Ectodermal cell (in vitro differentiated cells): Measurements from ENCODE around the gene CEP104.

ENCODE experiments used
- H3K27ac ChIP-seq: 2 replicates; pipeline ENCODE4 v1.7.0; 2013; ENCODE audit warnings: mild to moderate bottlenecking, low read depth, low read length; ENCODE audit not compliant: insufficient read depth, poor library complexity, severe bottlenecking
- H3K27me3 ChIP-seq: 2 replicates; pipeline ENCODE4 v1.7.0; 2013; ENCODE audit warnings: mild to moderate bottlenecking, low read length; ENCODE audit not compliant: insufficient read depth, control insufficient read depth, poor library complexity, severe bottlenecking
- H3K36me3 ChIP-seq: one replicate; pipeline ENCODE4 v1.7.0; 2013; ENCODE audit warnings: low read length; ENCODE audit not compliant: control insufficient read depth, insufficient read depth
- H3K4me1 ChIP-seq: one replicate; pipeline ENCODE4 v1.7.0; 2013; ENCODE audit warnings: low read length; ENCODE audit not compliant: control insufficient read depth, insufficient read depth
- H3K4me3 ChIP-seq: 2 replicates; pipeline ENCODE4 v1.7.0; 2013; ENCODE audit warnings: low read depth, low read length, control low read depth; ENCODE audit not compliant: insufficient read depth
- H3K9me3 ChIP-seq: 2 replicates; pipeline ENCODE4 v1.7.0; 2013; ENCODE audit warnings: mild to moderate bottlenecking, low read length, moderate library complexity; ENCODE audit not compliant: control insufficient read depth
- WGBS, 2 experiments: methylation state at CpG; one replicate each; pipeline ENCODE4 v1.1.7; 2013; ENCODE audit warnings: missing lambda C conversion rate in 2 of 2; 5-methylcytosine and 5-hydroxymethylcytosine counted together

CEP104 gene

DNA sequence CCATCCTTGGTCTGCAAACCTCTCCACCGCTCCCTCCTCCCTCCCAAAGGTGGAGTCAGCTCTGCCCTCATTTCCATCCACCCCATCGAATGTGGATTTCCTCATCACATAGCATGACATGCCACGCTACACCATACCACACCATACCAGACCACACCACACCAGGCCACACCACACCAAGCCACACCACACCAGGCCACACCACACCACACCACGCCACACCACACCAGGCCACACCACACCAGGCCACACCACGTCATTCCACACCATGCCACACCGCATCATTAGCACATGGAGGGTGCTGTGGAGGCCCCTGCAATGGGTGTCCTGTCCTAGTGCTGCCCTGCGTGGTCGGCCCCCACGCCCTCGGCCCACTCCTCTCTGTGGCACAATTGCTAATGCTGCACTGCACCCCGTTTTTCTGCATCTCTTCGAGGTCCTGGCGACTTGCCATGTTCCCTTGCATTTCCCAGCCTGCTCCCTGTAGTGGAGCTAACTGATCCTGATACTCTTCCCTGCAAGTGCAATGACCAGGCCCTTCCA, 11.5 kb upstream of the CEP104 start:
- H3K36me3 ChIP-seq = no peaks in the 10 kb centered on the region
- no peaks in the 10 kb centered on the region for H3K27me3 ChIP-seq
- no peak overlapping the region for H3K27ac ChIP-seq
- H3K4me1 ChIP-seq = peaks cover 6% of the 10 kb centered on the region
- WGBS, 2 experiments = 75 to 76% methylated on average over 13 of the region's 13 CpGs
- no peaks in the 10 kb centered on the region for H3K9me3 ChIP-seq
- no peak overlapping the region for H3K4me3 ChIP-seq

DNA sequence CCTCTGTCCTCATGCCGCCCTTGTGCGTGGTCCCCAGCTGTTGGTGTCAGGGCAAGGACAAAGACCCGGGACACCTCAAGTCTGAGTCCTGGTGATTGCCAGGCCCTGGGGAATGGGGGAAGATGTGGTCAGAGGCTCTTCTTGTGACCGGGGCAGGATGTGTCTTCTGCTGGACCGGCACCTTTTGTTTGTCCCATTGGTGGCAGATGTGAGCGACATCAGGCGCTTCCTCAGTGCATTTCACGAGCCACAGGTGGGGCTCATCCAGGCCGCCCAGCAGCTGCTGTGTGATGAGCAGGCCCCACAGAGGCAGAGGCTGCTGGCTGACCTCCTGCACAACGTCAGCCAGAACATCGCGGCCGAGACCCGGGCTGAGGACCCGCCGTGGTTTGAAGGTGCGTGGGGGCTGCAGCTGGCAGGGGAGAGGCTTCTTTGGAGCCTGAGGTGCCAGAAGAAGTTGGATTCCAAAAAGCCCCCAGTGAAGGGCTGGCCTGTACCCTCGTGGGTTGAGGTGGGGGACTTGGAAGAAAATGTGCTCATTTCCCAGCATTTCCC, 8.7 kb upstream of the CEP104 start:
- peaks cover 6% of the 10 kb centered on the region for H3K4me1 ChIP-seq
- WGBS, 2 experiments = 85% methylated on average over 18 of the region's 18 CpGs
- H3K36me3 ChIP-seq = no peaks in the 10 kb centered on the region
- H3K27me3 ChIP-seq = no peaks in the 10 kb centered on the region
- H3K27ac ChIP-seq = no peak overlapping the region
- no peaks in the 10 kb centered on the region for H3K9me3 ChIP-seq
- H3K4me3 ChIP-seq = no peak overlapping the region

DNA sequence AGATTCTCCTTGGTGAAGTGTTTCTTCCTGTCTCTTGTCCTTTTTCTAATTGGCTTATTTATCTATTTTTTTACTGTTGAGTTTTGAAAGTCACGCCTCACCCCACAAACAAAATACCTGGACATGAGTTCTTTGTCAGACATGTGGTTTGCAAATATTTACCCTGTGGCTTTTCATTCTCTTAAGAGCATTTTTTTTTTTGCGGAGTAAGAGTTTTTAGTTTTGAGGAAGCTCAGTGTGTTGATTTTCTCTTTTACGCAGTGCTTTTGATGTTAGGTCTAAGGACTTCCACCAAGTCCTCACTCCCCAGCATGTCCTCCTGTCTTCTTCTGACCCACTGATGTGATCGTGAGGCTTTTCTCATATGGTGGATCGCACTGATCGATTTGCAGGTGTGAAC, 7.9 kb upstream of the CEP104 start:
- no peaks in the 10 kb centered on the region for H3K36me3 ChIP-seq
- no peaks in the 10 kb centered on the region for H3K9me3 ChIP-seq
- H3K4me3 ChIP-seq = no peak overlapping the region
- no peaks in the 10 kb centered on the region for H3K27me3 ChIP-seq
- H3K4me1 ChIP-seq = peaks cover 4% of the 10 kb centered on the region
- H3K27ac ChIP-seq = no peak overlapping the region
- 87 to 92% methylated on average over 5 to 6 of the region's 6 CpGs for WGBS, 2 experiments

DNA sequence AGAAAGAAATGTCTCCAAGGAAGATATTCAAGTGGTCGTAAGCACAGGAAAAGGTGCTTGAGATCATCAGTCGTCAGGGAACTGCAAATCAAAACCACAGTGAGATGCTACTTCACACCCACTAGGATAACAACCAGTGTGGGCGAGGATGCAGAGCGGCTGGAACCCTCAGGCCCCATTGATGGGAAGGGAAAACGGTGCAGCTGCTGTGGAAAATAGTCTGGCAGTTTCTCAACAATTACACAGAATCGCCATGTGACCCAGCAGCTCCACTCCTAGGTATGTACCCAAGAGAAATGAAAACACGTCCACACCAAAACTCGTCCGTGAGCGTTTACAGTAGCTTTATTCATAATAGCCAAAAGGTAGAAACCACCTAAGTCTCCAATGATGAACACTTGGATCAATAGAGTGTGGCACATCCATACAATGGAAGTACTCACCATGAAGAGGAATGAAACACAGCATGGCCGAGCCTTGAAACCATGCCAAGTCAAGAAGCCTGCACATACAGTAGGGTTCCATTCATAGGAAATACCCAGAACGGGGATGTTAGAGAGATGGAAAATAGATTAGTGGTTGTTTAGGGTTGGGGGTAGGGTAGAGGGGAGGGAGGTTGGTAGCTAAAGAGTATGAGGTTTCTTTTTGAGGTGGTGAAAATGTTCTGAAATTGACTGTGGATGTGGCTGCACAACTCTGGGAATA, 6.4 kb upstream of the CEP104 start:
- Histone ChIP-seq H3K27me3 (peaks cover 5% of the 10 kb centered on the region), H3K4me3 (no peak overlapping the region), H3K9me3 (no peaks in the 10 kb centered on the region), H3K27ac (no peak overlapping the region), H3K36me3 (no peaks in the 10 kb centered on the region), H3K4me1 (peaks cover 4% of the 10 kb centered on the region)
- WGBS, 2 experiments = 88 to 91% methylated on average over 12 of the region's 12 CpGs

DNA sequence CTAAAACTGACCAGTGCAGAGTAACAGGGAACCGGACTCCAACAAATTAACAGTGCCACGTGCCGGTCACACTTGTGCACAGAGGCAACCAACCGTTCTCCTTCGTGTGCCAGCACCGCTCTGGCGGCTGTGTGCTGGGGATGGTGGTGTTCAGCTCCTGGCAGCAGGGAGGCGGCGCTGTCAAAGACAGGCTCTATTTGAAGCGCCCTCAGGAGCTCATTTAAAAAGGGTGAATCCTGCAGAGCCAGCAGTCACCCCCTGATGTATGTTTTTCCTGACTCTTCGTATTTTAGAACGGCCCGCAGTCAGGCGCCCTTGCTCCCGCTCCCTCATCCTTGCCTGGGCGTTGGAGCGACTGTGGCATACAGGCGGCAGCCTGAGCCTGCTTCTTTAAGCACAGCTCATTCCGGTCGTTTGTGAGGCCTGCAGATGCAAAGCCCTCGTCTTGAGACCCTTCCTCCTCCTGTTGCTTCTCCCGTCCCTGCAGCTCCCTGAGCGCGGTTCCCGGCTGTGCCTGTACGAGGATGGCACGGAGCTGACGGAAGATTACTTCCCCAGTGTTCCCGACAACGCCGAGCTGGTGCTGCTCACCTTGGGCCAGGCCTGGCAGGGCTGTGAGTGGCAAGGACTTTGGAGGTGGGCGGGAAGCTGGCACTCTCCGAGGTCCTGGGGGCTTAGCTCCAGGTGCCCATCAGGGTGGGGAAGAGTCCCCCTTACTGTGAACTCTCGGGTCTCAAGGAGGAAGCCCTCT, 1.4 kb upstream of the CEP104 start:
- peak overlapping the region; percentile 87 for H3K4me3 ChIP-seq
- H3K9me3 ChIP-seq = no peaks in the 10 kb centered on the region
- peaks cover 16% of the 10 kb centered on the region for H3K27me3 ChIP-seq
- H3K4me1 ChIP-seq = peaks cover 7% of the 10 kb centered on the region
- H3K36me3 ChIP-seq = no peaks in the 10 kb centered on the region
- H3K27ac ChIP-seq = no peak overlapping the region
- 63 to 64% methylated on average over 34 of the region's 34 CpGs for WGBS, 2 experiments

DNA sequence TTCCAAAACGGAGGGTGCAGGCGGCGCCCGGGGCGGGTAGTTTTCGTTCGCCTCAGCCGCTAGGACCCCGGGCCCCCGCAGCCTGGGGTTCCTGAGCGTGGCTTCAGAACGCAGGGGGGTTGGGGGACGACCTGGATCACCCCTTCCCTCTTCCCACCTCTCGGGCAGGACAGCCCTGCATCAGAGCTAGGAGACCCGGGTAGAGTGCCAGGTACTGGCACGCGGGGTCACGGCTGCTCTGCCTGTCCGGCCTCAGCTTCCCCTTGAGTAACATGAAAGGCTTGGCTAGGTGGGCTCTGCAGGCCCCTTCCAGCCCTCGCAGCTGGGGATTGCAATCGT, 749 bp upstream of the CEP104 start:
- 16 to 18% methylated on average over 21 of the region's 21 CpGs for WGBS, 2 experiments
- Histone ChIP-seq H3K9me3 (no peaks in the 10 kb centered on the region), H3K36me3 (no peaks in the 10 kb centered on the region), H3K4me1 (peaks cover 7% of the 10 kb centered on the region), H3K4me3 (peak overlapping the region; percentile 87), H3K27ac (no peak overlapping the region), H3K27me3 (peaks cover 16% of the 10 kb centered on the region)

DNA sequence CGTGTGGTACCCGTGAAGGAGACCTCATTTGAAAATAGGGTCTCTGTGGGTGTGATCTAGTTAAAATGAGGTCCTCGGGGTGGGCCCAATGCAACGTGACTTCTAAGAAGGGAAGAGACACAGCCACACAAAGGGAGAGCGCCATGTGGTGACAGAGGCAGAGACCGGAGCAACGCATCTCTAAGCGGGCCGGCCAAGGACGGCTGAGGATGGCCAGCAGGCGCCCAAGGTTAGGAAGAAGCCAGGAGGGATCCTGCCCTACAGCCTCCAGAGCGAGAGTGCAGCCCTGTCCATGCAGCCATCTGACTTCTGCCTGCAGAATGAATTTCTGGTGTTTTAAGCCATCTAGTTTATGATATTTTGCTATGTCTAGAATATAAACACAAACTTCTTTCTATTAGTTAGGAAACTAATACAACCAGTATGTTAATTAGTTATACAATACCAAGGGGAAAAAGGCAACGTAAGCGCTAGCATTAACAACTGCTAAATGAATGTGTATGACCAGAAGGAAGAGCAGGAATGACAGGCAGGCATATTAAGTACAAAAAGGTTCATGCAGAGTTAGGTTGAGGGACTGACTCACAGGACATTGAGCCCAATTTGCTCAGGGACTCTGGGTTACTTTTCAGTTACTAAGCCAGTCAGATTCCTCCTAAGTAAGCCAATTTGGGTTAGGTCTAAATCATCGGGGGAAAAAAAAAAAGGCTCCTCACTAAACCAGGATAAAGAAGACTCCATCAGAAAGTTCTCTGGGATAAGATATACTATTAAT, 4.1 kb downstream of the CEP104 start:
- Histone ChIP-seq H3K4me1 (no peaks in the 10 kb centered on the region), H3K27me3 (peaks cover 6% of the 10 kb centered on the region), H3K4me3 (no peak overlapping the region), H3K9me3 (no peaks in the 10 kb centered on the region), H3K27ac (no peak overlapping the region), H3K36me3 (peaks cover 7% of the 10 kb centered on the region)
- 79% methylated on average over 14 to 15 of the region's 15 CpGs for WGBS, 2 experiments

DNA sequence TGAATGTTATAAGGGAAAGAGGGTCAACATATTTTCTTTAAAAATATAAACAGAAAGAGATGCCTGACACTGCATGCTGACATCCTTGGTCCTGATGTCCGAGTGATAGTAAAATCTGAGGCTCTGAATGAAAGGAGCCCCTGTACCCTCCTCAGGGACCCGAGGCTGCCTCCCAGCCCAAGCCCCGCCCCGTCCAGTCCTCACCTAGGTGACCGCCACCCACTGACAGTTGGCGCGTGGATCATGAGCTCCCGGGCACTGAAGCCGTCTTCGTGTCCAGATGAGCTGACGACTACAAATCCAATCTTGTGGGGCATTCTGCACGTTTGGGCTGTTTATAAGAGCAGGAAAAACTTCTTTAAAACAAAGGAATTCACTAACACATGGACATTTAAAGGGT, 4.9 kb downstream of the CEP104 start:
- peaks cover 7% of the 10 kb centered on the region for H3K36me3 ChIP-seq
- H3K27ac ChIP-seq = no peak overlapping the region
- H3K4me1 ChIP-seq = no peaks in the 10 kb centered on the region
- 91 to 94% methylated on average over 12 of the region's 12 CpGs for WGBS, 2 experiments
- no peak overlapping the region for H3K4me3 ChIP-seq
- no peaks in the 10 kb centered on the region for H3K27me3 ChIP-seq
- no peaks in the 10 kb centered on the region for H3K9me3 ChIP-seq

DNA sequence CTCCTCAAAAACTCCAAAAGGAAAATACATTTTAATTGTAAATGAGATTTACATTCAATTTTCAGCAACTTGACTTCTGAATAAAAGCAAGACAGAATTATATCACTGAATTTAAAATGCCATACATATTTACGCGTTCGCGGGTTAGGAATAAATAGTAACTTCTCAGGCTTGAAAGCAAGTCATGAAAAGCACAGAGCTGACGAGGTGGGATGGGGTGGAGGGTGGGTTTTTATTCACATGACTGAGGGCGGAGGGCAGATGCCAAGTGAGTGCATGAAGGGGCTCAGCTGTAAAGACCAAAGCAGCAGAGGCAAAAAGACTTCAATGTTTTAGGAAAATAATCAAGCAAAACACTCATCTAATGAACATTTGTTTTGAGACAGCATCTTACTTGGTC, 5.7 kb downstream of the CEP104 start:
- H3K36me3 ChIP-seq = peaks cover 7% of the 10 kb centered on the region
- WGBS, 2 experiments = 96% methylated on average over 6 of the region's 6 CpGs
- H3K9me3 ChIP-seq = no peaks in the 10 kb centered on the region
- H3K27me3 ChIP-seq = no peaks in the 10 kb centered on the region
- H3K27ac ChIP-seq = no peak overlapping the region
- no peak overlapping the region for H3K4me3 ChIP-seq
- no peaks in the 10 kb centered on the region for H3K4me1 ChIP-seq

DNA sequence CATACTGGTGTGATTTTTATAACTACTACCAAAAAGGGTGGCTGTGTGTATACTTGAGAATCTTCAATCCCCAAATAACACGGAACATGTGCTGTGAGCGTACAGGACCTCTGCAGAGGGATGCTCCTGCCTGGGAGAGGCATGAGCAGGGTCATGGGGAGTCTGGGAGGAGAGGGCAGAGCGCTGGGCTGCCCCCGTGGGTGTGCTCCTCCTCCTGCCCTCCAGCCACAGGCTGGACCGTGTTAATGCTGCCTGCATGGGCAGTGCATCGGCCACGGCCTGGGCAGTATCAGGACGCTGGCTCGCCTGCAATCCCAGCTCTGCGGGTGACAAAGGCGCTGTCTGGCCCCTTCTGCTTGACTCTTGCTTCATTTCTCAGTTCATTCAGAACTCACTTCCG, 6.2 kb downstream of the CEP104 start:
- Histone ChIP-seq H3K9me3 (no peaks in the 10 kb centered on the region), H3K27ac (no peak overlapping the region), H3K4me3 (no peak overlapping the region), H3K4me1 (no peaks in the 10 kb centered on the region), H3K27me3 (no peaks in the 10 kb centered on the region), H3K36me3 (peaks cover 7% of the 10 kb centered on the region)
- 81 to 82% methylated on average over 12 of the region's 12 CpGs for WGBS, 2 experiments
